IPS DF 6.9 (cell line): ENCODE measurements around the gene TMEM92.

Source experiments
- DNase-seq: peaks from one replicate; pipeline ENCODE4 v3.0.0-alpha.2; 2013; ENCODE audit warnings: low read depth, low spot score
- H3K27ac ChIP-seq: one replicate; pipeline ENCODE4 v1.5.1; 2013; ENCODE audit warnings: low read length, control low read depth
- H3K27me3 ChIP-seq: 2 replicates; pipeline ENCODE4 v1.6.1; 2013; ENCODE audit warnings: mild to moderate bottlenecking, low read length; ENCODE audit not compliant: control insufficient read depth, insufficient read depth
- H3K36me3 ChIP-seq: 2 replicates; pipeline ENCODE4 v1.6.1; 2013; ENCODE audit warnings: low read length; ENCODE audit not compliant: control insufficient read depth, insufficient read depth
- H3K4me1 ChIP-seq: 2 replicates; pipeline ENCODE4 v1.6.1; 2013; ENCODE audit warnings: low read length; ENCODE audit not compliant: control insufficient read depth, insufficient read depth
- H3K4me3 ChIP-seq: 2 replicates; pipeline ENCODE4 v1.5.1; 2013; ENCODE audit warnings: mild to moderate bottlenecking, low read length
- H3K9me3 ChIP-seq: 2 replicates; pipeline ENCODE4 v1.6.1; 2013; ENCODE audit warnings: low read length, inconsistent platforms; ENCODE audit not compliant: control insufficient read depth, insufficient read depth
- WGBS: extraction: QIAGEN DNeasy Blood & Tissue Kit; methylation state at CpG from one replicate; pipeline ENCODE4 v1.1.7; 2013; ENCODE audit warnings: mixed read lengths, missing lambda C conversion rate; ENCODE audit not compliant: insufficient read length, insufficient coverage; 5-methylcytosine and 5-hydroxymethylcytosine counted together

TMEM92 gene

GRCh38 chr17:50277357-50277754 is 3.1 kb downstream of the TMEM92 start:
- WGBS: no CpG with 5 or more reads among the region's 5 CpGs
- no peak for DNase-seq
- Histone ChIP-seq H3K27ac (no peak overlapping the region), H3K27me3 (no peaks in the 10 kb centered on the region), H3K4me3 (no peak overlapping the region), H3K4me1 (peaks cover 16% of the 10 kb centered on the region), H3K36me3 (no peaks in the 10 kb centered on the region), H3K9me3 (no peaks in the 10 kb centered on the region)

- Histone ChIP-seq H3K27me3 (no peaks in the 10 kb centered on the region), H3K36me3 (no peaks in the 10 kb centered on the region), H3K9me3 (no peaks in the 10 kb centered on the region), H3K27ac (no peak overlapping the region), H3K4me3 (no peak overlapping the region), H3K4me1 (peaks cover 14% of the 10 kb centered on the region)
- DNase-seq: no peak
- no CpG with 5 or more reads among the region's 14 CpGs for WGBS
Observed at GRCh38 chr17:50278526-50279180, 4.4 kb downstream of the TMEM92 start.

- Histone ChIP-seq H3K27me3 (no peaks in the 10 kb centered on the region), H3K9me3 (no peaks in the 10 kb centered on the region), H3K27ac (no peak overlapping the region), H3K4me3 (no peak overlapping the region), H3K36me3 (no peaks in the 10 kb centered on the region), H3K4me1 (peaks cover 16% of the 10 kb centered on the region)
- no peak for DNase-seq
- no CpG with 5 or more reads among the region's 4 CpGs for WGBS
Observed at GRCh38 chr17:50279181-50279526, 4.9 kb downstream of the TMEM92 start.

- no CpG with 5 or more reads among the region's 7 CpGs for WGBS
- Histone ChIP-seq H3K4me1 (peaks cover 15% of the 10 kb centered on the region), H3K27ac (no peak overlapping the region), H3K36me3 (no peaks in the 10 kb centered on the region), H3K27me3 (no peaks in the 10 kb centered on the region), H3K9me3 (no peaks in the 10 kb centered on the region), H3K4me3 (no peak overlapping the region)
- no peak for DNase-seq
Observed at GRCh38 chr17:50279639-50280038, 5.4 kb downstream of the TMEM92 start.

GRCh38 chr17:50280068-50280467 is 5.8 kb downstream of the TMEM92 start:
- DNase-seq: no peak
- Histone ChIP-seq H3K9me3 (no peaks in the 10 kb centered on the region), H3K27ac (no peak overlapping the region), H3K36me3 (no peaks in the 10 kb centered on the region), H3K4me1 (peaks cover 12% of the 10 kb centered on the region), H3K27me3 (no peaks in the 10 kb centered on the region), H3K4me3 (no peak overlapping the region)
- WGBS: no CpG with 5 or more reads among the region's 8 CpGs

GRCh38 chr17:50280801-50281441 is 6.7 kb downstream of the TMEM92 start:
- no peak for DNase-seq
- Histone ChIP-seq H3K4me3 (no peak overlapping the region), H3K4me1 (peaks cover 12% of the 10 kb centered on the region), H3K36me3 (no peaks in the 10 kb centered on the region), H3K27me3 (no peaks in the 10 kb centered on the region), H3K9me3 (no peaks in the 10 kb centered on the region), H3K27ac (no peak overlapping the region)
- no CpG with 5 or more reads among the region's 7 CpGs for WGBS

- WGBS: no CpG with 5 or more reads among the region's 4 CpGs
- peaks cover 9% of the 10 kb centered on the region for H3K4me1 ChIP-seq
- no peaks in the 10 kb centered on the region for H3K36me3 ChIP-seq
Observed at GRCh38 chr17:50281739-50282401, 7.6 kb downstream of the TMEM92 start.

GRCh38 chr17:50283246-50283645 is 9.0 kb downstream of the TMEM92 start:
- no peaks in the 10 kb centered on the region for H3K36me3 ChIP-seq
- H3K27ac ChIP-seq: no peak overlapping the region
- H3K4me3 ChIP-seq: no peak overlapping the region
- no peaks in the 10 kb centered on the region for H3K27me3 ChIP-seq
- peaks cover 5% of the 10 kb centered on the region; the same call in 1 of the 2 replicates for H3K4me1 ChIP-seq
- DNase-seq: no peak
- H3K9me3 ChIP-seq: no peaks in the 10 kb centered on the region
- 100% methylated on average over 1 of the region's 10 CpGs for WGBS

More at GRCh38 chr17:50281739-50282401, 7.6 kb downstream of the TMEM92 start:
- no peak for DNase-seq
- Histone ChIP-seq H3K27me3 (no peaks in the 10 kb centered on the region), H3K9me3 (no peaks in the 10 kb centered on the region), H3K27ac (no peak overlapping the region), H3K4me3 (no peak overlapping the region)

GRCh38 chr17:50283714-50284113 is 9.4 kb downstream of the TMEM92 start:
- no CpG with 5 or more reads among the region's 7 CpGs for WGBS
- Histone ChIP-seq H3K27ac (no peak overlapping the region), H3K9me3 (no peaks in the 10 kb centered on the region), H3K4me3 (no peak overlapping the region), H3K36me3 (no peaks in the 10 kb centered on the region), H3K27me3 (no peaks in the 10 kb centered on the region), H3K4me1 (peaks cover 5% of the 10 kb centered on the region; the same call in 1 of the 2 replicates)
- no peak for DNase-seq

- no peak for DNase-seq
- Histone ChIP-seq H3K36me3 (no peaks in the 10 kb centered on the region), H3K4me1 (peaks cover 4% of the 10 kb centered on the region), H3K9me3 (no peaks in the 10 kb centered on the region), H3K27me3 (no peaks in the 10 kb centered on the region), H3K27ac (no peak overlapping the region), H3K4me3 (no peak overlapping the region)
- WGBS: no CpG with 5 or more reads among the region's 3 CpGs
Observed at GRCh38 chr17:50285941-50286340, 11.7 kb downstream of the TMEM92 start.
